Stimulated activated CD8-positive, alpha-beta memory T cell treated with anti-CD3 and anti-CD28 coated beads, Interleukin-12 subunit alpha, Interleukin-12 subunit beta, amount 100 ng/mL, for 4 hours (primary cell): ENCODE results near the gene CARS1.

Experiments
- DNase-seq: peaks from one replicate; pipeline ENCODE4 v3.0.0-alpha.2; 2020; ENCODE audit warnings: low read depth

Gene CARS1

DNA sequence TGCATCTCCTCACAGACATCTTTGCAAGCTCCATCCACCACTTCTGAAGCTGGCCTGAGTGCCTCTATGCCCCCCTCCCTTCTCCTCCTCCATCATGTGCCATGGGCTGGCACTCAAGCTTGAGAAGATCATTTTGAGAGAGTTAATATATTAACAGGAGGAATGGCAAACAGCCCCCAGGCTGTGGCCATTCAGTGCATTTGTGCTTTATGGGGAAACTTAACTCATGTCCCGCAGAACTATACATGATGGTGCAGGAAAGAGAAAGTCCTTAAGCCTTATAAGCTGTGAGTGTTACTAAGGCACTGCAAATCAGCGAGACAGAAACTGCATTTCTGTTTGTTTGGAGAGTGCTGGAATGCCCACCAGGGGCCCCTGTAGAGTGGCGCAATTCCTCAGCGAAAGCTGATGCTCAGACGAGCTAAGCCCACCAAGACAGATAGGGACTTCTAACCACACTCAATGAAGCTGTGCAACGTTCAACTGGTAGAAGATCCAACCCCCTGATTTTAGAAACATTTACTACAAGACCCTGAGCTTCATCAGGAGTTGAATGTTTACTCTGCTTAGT is 101.2 kb downstream of the CARS1 start:
- DNase-seq, result no peak

DNA sequence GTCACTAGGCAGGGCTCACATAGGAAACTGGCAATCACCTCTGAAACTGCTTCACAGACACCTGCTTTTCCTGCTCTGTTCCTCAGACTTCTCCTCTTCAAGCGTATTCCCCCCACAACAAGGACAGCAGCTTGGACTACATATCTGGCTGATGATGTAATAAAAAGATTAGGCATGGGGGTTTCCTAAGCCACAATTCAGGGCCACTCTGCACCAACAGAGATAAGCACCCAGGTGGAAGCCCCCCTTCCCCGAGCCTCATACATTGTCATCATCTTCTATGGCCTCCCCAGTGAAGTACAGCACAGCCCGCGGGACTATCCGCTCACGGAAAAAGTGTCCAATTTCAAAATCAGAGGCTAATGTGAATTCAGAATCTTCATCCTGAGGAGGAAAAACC is 103.0 kb downstream of the CARS1 start:
- DNase-seq, result no peak

DNA sequence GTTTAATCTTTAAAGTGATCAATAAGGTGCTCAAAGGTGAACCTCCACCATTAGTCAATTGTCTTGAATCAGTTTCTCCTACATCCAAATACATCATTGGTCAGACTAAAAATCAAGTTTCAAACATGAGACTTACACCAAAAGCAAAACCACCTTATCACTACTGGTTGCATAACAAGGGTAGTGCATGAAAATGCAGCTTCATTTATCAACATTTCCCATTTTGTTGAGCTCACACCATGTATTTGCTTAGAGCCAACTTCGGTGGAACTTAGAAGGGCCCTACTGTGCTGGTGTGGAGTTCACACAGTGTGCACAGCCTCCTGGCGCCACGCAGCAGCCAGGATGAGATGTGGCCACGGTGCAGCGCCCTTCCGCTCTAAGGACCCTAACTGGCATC is 104.9 kb downstream of the CARS1 start:
- no peak for DNase-seq

DNA sequence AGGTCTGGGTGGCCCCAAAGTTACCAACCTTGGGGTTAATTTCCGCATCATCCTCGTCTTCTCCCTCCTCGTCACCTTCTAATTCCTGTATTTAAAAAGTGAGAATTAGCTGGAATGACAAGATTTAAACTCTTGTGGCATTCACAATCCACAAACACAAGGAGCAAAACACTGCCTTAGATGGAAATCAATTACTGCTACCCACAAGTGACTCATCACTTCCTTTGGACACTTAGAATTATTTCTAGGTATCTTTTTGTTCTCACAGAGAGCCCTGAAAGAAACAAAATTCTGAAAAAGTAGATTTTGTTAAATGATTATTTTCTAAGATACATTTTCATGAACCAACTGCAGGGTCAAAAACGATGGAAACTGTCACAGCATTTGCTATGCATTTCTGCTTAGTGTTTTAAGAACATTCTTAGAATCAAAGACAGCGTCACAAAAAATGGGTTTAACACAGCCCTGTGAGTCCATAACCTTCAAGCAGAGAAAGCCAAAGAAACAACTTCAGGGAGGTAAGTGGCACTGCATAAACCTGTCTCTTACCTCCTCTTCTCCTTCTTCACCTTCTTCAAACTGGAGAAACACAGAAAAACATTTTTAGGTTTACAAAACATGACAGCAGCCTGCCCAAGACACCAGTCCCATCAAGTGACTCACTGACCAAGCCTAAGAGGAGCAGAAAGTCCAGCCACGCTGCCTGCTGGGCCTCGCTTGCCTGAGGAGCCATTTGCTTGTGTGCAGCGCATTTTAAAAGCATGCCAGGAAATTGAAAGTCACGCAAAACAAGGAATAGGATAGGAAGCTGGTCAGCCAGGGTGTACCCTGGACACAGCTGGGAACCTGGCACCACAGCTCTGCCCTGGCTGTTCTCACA is 105.8 kb downstream of the CARS1 start:
- no peak for DNase-seq
